Measurements from ENCODE around the gene PEX1. TPM values are rescaled to one million over a fixed set of nuclear protein-coding genes. Genes with fewer than 3 reads are reported as not detected.

The PEX1 gene
- total and polyA plus RNA-seq, 9 of the 15 experiments (the other 6 are each of a cell fraction or from before 2014, with no cell fraction given): 9.4 to 32.2 (median 19.9) TPM

DNA sequence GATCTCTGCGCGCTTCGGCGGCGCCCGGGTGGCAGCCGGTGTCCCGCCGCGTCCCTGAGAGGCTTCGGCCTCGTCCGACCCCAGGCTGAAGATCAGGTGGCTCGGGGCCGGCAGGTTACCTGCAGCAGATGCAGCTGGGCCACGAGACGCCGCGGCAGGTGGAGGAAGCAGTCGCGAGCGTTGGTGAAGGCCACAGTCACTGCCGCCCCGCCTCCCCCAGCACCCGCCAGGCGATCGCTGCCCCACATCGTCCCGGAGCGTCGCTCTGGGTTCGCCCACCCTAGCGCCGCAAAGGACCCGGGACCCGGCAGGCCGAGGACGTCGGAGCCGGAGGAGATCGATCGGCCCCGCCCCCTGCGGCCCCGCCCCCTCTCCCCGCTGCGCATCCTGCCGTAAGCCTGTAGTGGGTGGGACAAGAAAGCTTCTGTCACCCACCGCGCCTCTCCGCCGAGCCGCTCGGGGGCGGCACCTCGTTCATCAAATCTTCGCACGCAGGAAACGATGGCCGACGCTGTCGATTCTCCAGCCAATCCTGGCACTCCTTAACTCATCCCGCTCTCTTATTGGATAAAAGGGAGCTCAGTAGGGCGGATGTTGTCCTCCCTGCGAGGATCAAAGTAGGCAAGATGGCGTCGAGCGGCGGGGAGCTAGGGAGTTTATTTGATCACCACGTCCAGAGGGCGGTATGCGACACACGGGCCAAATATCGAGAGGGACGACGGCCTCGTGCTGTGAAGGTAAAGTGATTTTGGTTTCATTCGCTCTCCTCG, at the start of gene PEX1, which contains the start of gene RBM48 (continued):
- TF ChIP-seq ZMIZ1 (IDR thresholded peaks at IDR 0.05; ENCODE audit: low read depth in 2 of 2, low read length in 2 of 2) (peak in 1 of 2 experiments; percentile 89), PTTG1 (tag; IDR thresholded peaks at IDR 0.05; ENCODE audit: low read depth) (no peak), CCAR2 (IDR thresholded peaks at IDR 0.05; ENCODE audit: low read depth, low read length) (no peak), ZNF384 (IDR thresholded peaks at IDR 0.05; ENCODE audit: low read depth, low read length) (no peak; the same call in 1 of the 2 replicates), POLR2H (tag; IDR thresholded peaks at IDR 0.05; ENCODE audit: low read depth) (peak; percentile 85), ZNF311 (CRISPR knock-in tag; IDR thresholded peaks at IDR 0.05) (no peak), ZBTB34 (CRISPR knock-in tag; IDR thresholded peaks at IDR 0.05) (no peak), PTBP1 (IDR thresholded peaks at IDR 0.05; ENCODE audit: low read depth, low read length) (no peak), TEAD4 (IDR thresholded peaks at IDR 0.05; ENCODE audit: low read length) (peak; percentile 56; the same call in 1 of the 2 replicates), TEAD4 (CRISPR knock-in tag; IDR thresholded peaks at IDR 0.05; ENCODE audit: borderline replicate concordance) (0 out of 2 replicates have a peak, but pooled peaks have one; percentile 6)
- TF ChIP-seq, protein P1, sequence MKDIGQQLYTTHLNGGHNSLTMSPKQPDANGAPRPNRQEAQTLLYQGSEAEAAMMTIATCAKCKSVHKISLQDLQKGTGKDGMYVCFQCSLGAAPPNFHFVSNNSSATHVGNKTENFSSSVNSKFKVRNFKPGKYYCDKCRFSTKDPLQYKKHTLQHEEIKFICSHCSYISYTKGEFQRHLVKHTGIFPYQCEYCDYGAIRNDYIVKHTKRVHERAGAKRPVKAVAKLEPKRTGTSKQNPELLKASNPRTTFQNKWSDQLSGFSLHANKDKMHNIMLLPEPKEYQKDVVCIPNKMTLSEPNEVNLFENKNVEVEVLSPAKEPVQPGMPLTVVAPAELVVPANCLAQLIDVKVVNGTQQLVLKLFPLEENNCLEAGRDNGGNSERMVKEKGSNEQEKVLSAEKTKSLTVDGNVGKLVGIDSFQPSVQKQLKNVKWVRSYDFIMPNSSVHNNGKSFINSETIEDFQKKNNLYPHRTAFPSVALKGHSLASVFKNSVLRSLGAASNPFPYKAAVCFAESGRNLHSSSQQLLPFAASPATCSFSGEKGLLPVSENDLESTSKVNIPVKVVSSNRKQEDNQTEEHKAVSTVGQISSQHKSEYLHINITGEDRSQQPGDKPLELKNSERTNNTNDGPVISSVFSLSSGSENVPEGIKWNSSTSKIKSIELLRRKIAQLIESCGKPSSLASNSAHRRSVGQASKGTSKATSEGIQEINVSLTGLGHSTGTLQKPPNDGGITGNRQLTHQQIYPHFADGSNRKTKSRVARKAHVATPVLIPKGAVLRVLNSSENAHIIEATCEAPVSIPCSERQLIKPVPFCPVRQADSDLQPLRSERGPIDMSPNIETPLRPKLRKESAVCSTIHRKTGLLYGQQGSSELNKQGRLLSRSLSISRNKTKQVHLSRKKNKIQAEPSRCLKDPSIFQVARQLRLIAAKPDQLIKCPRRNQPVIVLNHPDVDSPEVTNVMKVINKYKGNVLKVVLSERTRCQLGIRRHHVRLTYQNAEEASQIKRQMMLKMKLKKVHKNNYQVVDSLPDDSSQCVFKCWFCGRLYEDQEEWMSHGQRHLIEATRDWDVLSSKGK (CRISPR knock-in tag; IDR thresholded peaks at IDR 0.05): no peak
- TF ChIP-seq, protein P2, sequence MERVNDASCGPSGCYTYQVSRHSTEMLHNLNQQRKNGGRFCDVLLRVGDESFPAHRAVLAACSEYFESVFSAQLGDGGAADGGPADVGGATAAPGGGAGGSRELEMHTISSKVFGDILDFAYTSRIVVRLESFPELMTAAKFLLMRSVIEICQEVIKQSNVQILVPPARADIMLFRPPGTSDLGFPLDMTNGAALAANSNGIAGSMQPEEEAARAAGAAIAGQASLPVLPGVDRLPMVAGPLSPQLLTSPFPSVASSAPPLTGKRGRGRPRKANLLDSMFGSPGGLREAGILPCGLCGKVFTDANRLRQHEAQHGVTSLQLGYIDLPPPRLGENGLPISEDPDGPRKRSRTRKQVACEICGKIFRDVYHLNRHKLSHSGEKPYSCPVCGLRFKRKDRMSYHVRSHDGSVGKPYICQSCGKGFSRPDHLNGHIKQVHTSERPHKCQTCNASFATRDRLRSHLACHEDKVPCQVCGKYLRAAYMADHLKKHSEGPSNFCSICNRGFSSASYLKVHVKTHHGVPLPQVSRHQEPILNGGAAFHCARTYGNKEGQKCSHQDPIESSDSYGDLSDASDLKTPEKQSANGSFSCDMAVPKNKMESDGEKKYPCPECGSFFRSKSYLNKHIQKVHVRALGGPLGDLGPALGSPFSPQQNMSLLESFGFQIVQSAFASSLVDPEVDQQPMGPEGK (CRISPR knock-in tag; IDR thresholded peaks at IDR 0.05; ENCODE audit: borderline replicate concordance): no peak
- TF ChIP-seq, protein P3, sequence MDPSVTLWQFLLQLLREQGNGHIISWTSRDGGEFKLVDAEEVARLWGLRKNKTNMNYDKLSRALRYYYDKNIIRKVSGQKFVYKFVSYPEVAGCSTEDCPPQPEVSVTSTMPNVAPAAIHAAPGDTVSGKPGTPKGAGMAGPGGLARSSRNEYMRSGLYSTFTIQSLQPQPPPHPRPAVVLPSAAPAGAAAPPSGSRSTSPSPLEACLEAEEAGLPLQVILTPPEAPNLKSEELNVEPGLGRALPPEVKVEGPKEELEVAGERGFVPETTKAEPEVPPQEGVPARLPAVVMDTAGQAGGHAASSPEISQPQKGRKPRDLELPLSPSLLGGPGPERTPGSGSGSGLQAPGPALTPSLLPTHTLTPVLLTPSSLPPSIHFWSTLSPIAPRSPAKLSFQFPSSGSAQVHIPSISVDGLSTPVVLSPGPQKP (CRISPR knock-in tag; IDR thresholded peaks at IDR 0.05): no peak

All from K562 (cell line).